SH-SY5Y (cell line): Measurements from ENCODE around the gene RARRES1.

Experiments used
- GATA2 ChIP-seq: IDR thresholded peaks from 2 replicates; pipeline ENCODE4 v1.6.1; 2011; ENCODE audit warnings: mild to moderate bottlenecking, low read depth, low read length
- GATA3 ChIP-seq: IDR thresholded peaks from 2 replicates; pipeline ENCODE4 v1.6.1; 2011; ENCODE audit warnings: low read depth, mild to moderate bottlenecking, low read length, moderate library complexity

- TF ChIP-seq GATA2 (no peak), GATA3 (no peak)
These were observed 65.8 kb downstream of the RARRES1 start for GRCh38 chr3:158666416-158666815.
